Measurements from ENCODE around the gene STAT5A.

GRCh38 chr17:42285346-42286050, 2.8 kb upstream of the STAT5A start:
- TF ChIP-seq CTCF (IDR thresholded peaks at IDR 0.05) (no peak), POLR2A (IDR thresholded peaks at IDR 0.05) (no peak)
